Measurements from ENCODE around the gene SLC2A10.
A peak's percentile ranks its signal among the peaks of the same experiment; 100 is the strongest.

The SLC2A10 gene

GRCh38 chr20:46698788-46699187, 10.7 kb upstream of the SLC2A10 start:
- Histone ChIP-seq H3F3A (ENCODE audit: low read depth) (no peaks in the 10 kb centered on the region), H3K9me2 (replicated peaks; ENCODE audit: low read depth, low read length) (no peaks in the 10 kb centered on the region), H3K4me1 (ENCODE audit: insufficient read depth, low read length, poor library complexity, severe bottlenecking) (peaks cover 24% of the 10 kb centered on the region), H3K4me2 (ENCODE audit: low read depth, low read length, poor library complexity, severe bottlenecking) (no peak overlapping the region), H3K9ac (ENCODE audit: low read depth, low read length, poor library complexity, severe bottlenecking) (no peak overlapping the region), H4K20me1 (ENCODE audit: insufficient read depth, low read length, poor library complexity, severe bottlenecking) (no peaks in the 10 kb centered on the region), H3K27me3 (ENCODE audit: insufficient read depth, low read length, poor library complexity, severe bottlenecking) (no peaks in the 10 kb centered on the region), H3K36me3 (ENCODE audit: insufficient read depth, low read length) (no peaks in the 10 kb centered on the region), H3K79me2 (ENCODE audit: insufficient read depth, low read length) (no peaks in the 10 kb centered on the region), H3K4me3 (ENCODE audit: low read length, poor library complexity, severe bottlenecking) (no peak overlapping the region), H2AFZ (ENCODE audit: low read length) (no peak overlapping the region), H3K9me3 (ENCODE audit: insufficient read depth, low read depth, low read length) (no peaks in the 10 kb centered on the region)
- TF ChIP-seq EZH2phosphoT487 (IDR thresholded peaks at IDR 0.05; ENCODE audit: borderline replicate concordance) (no peak), CTCF (conservative IDR thresholded peaks at IDR 0.05; ENCODE audit: low read length) (no peak)

- Histone ChIP-seq H3K4me3 (ENCODE audit: low read length, poor library complexity, severe bottlenecking) (no peak overlapping the region), H2AFZ (ENCODE audit: low read length) (no peak overlapping the region), H3K9me3 (ENCODE audit: insufficient read depth, low read depth, low read length) (no peaks in the 10 kb centered on the region), H3K79me2 (ENCODE audit: insufficient read depth, low read length) (no peaks in the 10 kb centered on the region), H3F3A (ENCODE audit: low read depth) (no peaks in the 10 kb centered on the region), H3K9ac (ENCODE audit: low read depth, low read length, poor library complexity, severe bottlenecking) (no peak overlapping the region), H4K20me1 (ENCODE audit: insufficient read depth, low read length, poor library complexity, severe bottlenecking) (no peaks in the 10 kb centered on the region), H3K27me3 (ENCODE audit: insufficient read depth, low read length, poor library complexity, severe bottlenecking) (no peaks in the 10 kb centered on the region), H3K36me3 (ENCODE audit: insufficient read depth, low read length) (no peaks in the 10 kb centered on the region), H3K4me2 (ENCODE audit: low read depth, low read length, poor library complexity, severe bottlenecking) (no peak overlapping the region), H3K4me1 (ENCODE audit: insufficient read depth, low read length, poor library complexity, severe bottlenecking) (peaks cover 17% of the 10 kb centered on the region), H3K9me2 (replicated peaks; ENCODE audit: low read depth, low read length) (no peaks in the 10 kb centered on the region)
- TF ChIP-seq CTCF (conservative IDR thresholded peaks at IDR 0.05; ENCODE audit: low read length) (peak; percentile 74), EZH2phosphoT487 (IDR thresholded peaks at IDR 0.05; ENCODE audit: borderline replicate concordance) (no peak)
Measured at GRCh38 chr20:46699651-46700359, 9.6 kb upstream of the SLC2A10 start.

- H3K9ac ChIP-seq (ENCODE audit: low read depth, low read length, poor library complexity, severe bottlenecking): no peak overlapping the region
- no peak overlapping the region for H3K4me2 ChIP-seq (ENCODE audit: low read depth, low read length, poor library complexity, severe bottlenecking)
- H3F3A ChIP-seq (ENCODE audit: low read depth): no peaks in the 10 kb centered on the region
- no peaks in the 10 kb centered on the region for H4K20me1 ChIP-seq (ENCODE audit: insufficient read depth, low read length, poor library complexity, severe bottlenecking)
- no peaks in the 10 kb centered on the region for H3K36me3 ChIP-seq (ENCODE audit: insufficient read depth, low read length)
- H3K9me2 ChIP-seq (replicated peaks; ENCODE audit: low read depth, low read length): no peaks in the 10 kb centered on the region
- peaks cover 17% of the 10 kb centered on the region for H3K4me1 ChIP-seq (ENCODE audit: insufficient read depth, low read length, poor library complexity, severe bottlenecking)
- TF ChIP-seq EZH2phosphoT487 (IDR thresholded peaks at IDR 0.05; ENCODE audit: borderline replicate concordance) (no peak), CTCF (conservative IDR thresholded peaks at IDR 0.05; ENCODE audit: low read length) (no peak)
- H2AFZ ChIP-seq (ENCODE audit: low read length): no peak overlapping the region
- H3K79me2 ChIP-seq (ENCODE audit: insufficient read depth, low read length): no peaks in the 10 kb centered on the region
- H3K4me3 ChIP-seq (ENCODE audit: low read length, poor library complexity, severe bottlenecking): no peak overlapping the region
- H3K27me3 ChIP-seq (ENCODE audit: insufficient read depth, low read length, poor library complexity, severe bottlenecking): no peaks in the 10 kb centered on the region
- H3K9me3 ChIP-seq (ENCODE audit: insufficient read depth, low read depth, low read length): no peaks in the 10 kb centered on the region
Measured at GRCh38 chr20:46700481-46700880, 9.0 kb upstream of the SLC2A10 start.

Measured in Loucy (cell line).